ENCODE measurements around the gene SAP25. TPM values are rescaled to one million over a fixed set of nuclear protein-coding genes. Genes with fewer than 3 reads are reported as not detected.

SAP25 gene
- polyA plus RNA-seq, 3 donors = 67.2 TPM; not detected in 2

- Mint-ChIP-seq H3K4me1 (peaks cover 11% of the 10 kb centered on the region), H3K9me3 (peaks cover 0 to 5% (median 0%) of the 10 kb centered on the region in 7 donors), H3K27me3 (ENCODE audit: low read depth in 3 of 3) (peaks cover 10 to 20% (median 17%) of the 10 kb centered on the region in 3 donors), H3K4me3 (no peak overlapping the region), H3K36me3 (no peaks in the 10 kb centered on the region), H3K27ac (no peak overlapping the region)
- TF ChIP-seq, protein P1, sequence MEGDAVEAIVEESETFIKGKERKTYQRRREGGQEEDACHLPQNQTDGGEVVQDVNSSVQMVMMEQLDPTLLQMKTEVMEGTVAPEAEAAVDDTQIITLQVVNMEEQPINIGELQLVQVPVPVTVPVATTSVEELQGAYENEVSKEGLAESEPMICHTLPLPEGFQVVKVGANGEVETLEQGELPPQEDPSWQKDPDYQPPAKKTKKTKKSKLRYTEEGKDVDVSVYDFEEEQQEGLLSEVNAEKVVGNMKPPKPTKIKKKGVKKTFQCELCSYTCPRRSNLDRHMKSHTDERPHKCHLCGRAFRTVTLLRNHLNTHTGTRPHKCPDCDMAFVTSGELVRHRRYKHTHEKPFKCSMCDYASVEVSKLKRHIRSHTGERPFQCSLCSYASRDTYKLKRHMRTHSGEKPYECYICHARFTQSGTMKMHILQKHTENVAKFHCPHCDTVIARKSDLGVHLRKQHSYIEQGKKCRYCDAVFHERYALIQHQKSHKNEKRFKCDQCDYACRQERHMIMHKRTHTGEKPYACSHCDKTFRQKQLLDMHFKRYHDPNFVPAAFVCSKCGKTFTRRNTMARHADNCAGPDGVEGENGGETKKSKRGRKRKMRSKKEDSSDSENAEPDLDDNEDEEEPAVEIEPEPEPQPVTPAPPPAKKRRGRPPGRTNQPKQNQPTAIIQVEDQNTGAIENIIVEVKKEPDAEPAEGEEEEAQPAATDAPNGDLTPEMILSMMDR (IDR thresholded peaks at IDR 0.05) = no peak
- DNase-seq = no peak
- Histone ChIP-seq H3K79me2 (ENCODE audit: insufficient read depth, low read length) (no peaks in the 10 kb centered on the region), H3K9ac (ENCODE audit: insufficient read depth, low read length, poor library complexity, severe bottlenecking) (no peak overlapping the region), H4K20me1 (ENCODE audit: insufficient read depth, low read length) (no peaks in the 10 kb centered on the region), H3K4me3 (replicated peaks in 1 of 3; ENCODE audit: low read depth in 2 of 3, low read length in 3 of 3) (no peak overlapping the region), H3K27ac (ENCODE audit: low read depth in 1 of 2, low read length in 2 of 2) (no peak overlapping the region), H3K9me3 (replicated peaks in 1 of 2; ENCODE audit: control insufficient read depth in 1 of 2, insufficient read depth in 1 of 2, low read length in 2 of 2) (no peaks in the 10 kb centered on the region), H3K4me1 (ENCODE audit: control insufficient read depth in 1 of 2, insufficient read depth in 2 of 2, low read length in 2 of 2) (peaks cover 14 to 16% of the 10 kb centered on the region in 2 donors), H3K27me3 (ENCODE audit: control insufficient read depth in 2 of 2, insufficient read depth in 2 of 2, low read length in 2 of 2) (peaks cover 0 to 10% of the 10 kb centered on the region in 2 donors), H2AFZ (ENCODE audit: insufficient read depth, low read depth, low read length, poor library complexity, severe bottlenecking) (no peak overlapping the region), H3K36me3 (replicated peaks in 1 of 2; ENCODE audit: control insufficient read depth in 1 of 2, insufficient read depth in 2 of 2, low read length in 2 of 2) (no peaks in the 10 kb centered on the region), H3K4me2 (replicated peaks; ENCODE audit: extremely low read depth, low read length, poor library complexity, severe bottlenecking) (no peak overlapping the region)
- intact Hi-C loops (cut with micrococcal nuclease) = no loop called here
- WGBS (ENCODE audit: insufficient coverage) = 86% methylated on average over 14 of the region's 18 CpGs
Measured at GRCh38 chr7:100599911-100600729, 26.4 kb upstream of the SAP25 start.

GRCh38 chr7:100598425-100598824 lies 24.7 kb upstream of the SAP25 start:
- Histone ChIP-seq H3K9me3 (replicated peaks in 1 of 2; ENCODE audit: control insufficient read depth in 1 of 2, insufficient read depth in 1 of 2, low read length in 2 of 2) (no peaks in the 10 kb centered on the region), H3K36me3 (replicated peaks in 1 of 2; ENCODE audit: control insufficient read depth in 1 of 2, insufficient read depth in 2 of 2, low read length in 2 of 2) (no peaks in the 10 kb centered on the region), H3K4me2 (replicated peaks; ENCODE audit: extremely low read depth, low read length, poor library complexity, severe bottlenecking) (no peak overlapping the region), H3K9ac (ENCODE audit: insufficient read depth, low read length, poor library complexity, severe bottlenecking) (no peak overlapping the region), H3K27ac (ENCODE audit: low read depth in 1 of 2, low read length in 2 of 2) (no peak overlapping the region), H3K4me3 (replicated peaks in 1 of 3; ENCODE audit: low read depth in 2 of 3, low read length in 3 of 3) (no peak overlapping the region), H3K79me2 (ENCODE audit: insufficient read depth, low read length) (no peaks in the 10 kb centered on the region), H3K27me3 (ENCODE audit: control insufficient read depth in 2 of 2, insufficient read depth in 2 of 2, low read length in 2 of 2) (peaks cover 0 to 4% of the 10 kb centered on the region in 2 donors), H4K20me1 (ENCODE audit: insufficient read depth, low read length) (no peaks in the 10 kb centered on the region), H2AFZ (ENCODE audit: insufficient read depth, low read depth, low read length, poor library complexity, severe bottlenecking) (no peak overlapping the region), H3K4me1 (ENCODE audit: control insufficient read depth in 1 of 2, insufficient read depth in 2 of 2, low read length in 2 of 2) (peaks cover under 1 to 2% of the 10 kb centered on the region in 2 donors)
- intact Hi-C loops (cut with micrococcal nuclease) = no loop called here
- peaks cover under 1% of the 10 kb centered on the region for H3K4me1 Mint-ChIP-seq
- peak overlapping the region in 1 of 2 donors; percentile 50 for H3K4me3 Mint-ChIP-seq
- DNase-seq = no peak
- no peaks in the 10 kb centered on the region for H3K36me3 Mint-ChIP-seq
- H3K27me3 Mint-ChIP-seq (ENCODE audit: low read depth in 3 of 3) = peaks cover 8 to 13% (median 11%) of the 10 kb centered on the region in 3 donors
- 64% methylated on average over 1 of the region's 4 CpGs for WGBS (ENCODE audit: insufficient coverage)
- H3K9me3 Mint-ChIP-seq = peaks cover 0 to 2% (median 0%) of the 10 kb centered on the region in 7 donors
- H3K27ac Mint-ChIP-seq = peak overlapping the region in 1 of 7 donors; percentile 58
- TF ChIP-seq, protein P1 (IDR thresholded peaks at IDR 0.05) = no peak

Measured in CD14-positive monocyte (primary cell).